Osteocyte (in vitro differentiated cells): ENCODE results near the gene CDH12. TPM values are rescaled to one million over a fixed set of nuclear protein-coding genes. Genes with fewer than 3 reads are reported as not detected.

ENCODE experiments used
- DNase-seq: peaks from one replicate; pipeline ENCODE4 v3.0.0; 2021; ENCODE audit warnings: mixed read lengths; ENCODE audit not compliant: unreplicated experiment; ENCODE audit errors: extremely low spot score
- H3K27ac Mint-ChIP-seq: one replicate; pipeline ENCODE4 v1.8.0; 2021; ENCODE audit warnings: mild to moderate bottlenecking, mixed read lengths; ENCODE audit not compliant: unreplicated experiment
- H3K27me3 Mint-ChIP-seq: one replicate; pipeline ENCODE4 v1.8.0; 2021; ENCODE audit warnings: mixed read lengths; ENCODE audit not compliant: unreplicated experiment
- H3K36me3 Mint-ChIP-seq: one replicate; pipeline ENCODE4 v1.8.0; 2021; ENCODE audit warnings: mixed read lengths; ENCODE audit not compliant: unreplicated experiment
- H3K4me1 Mint-ChIP-seq: one replicate; pipeline ENCODE4 v1.8.0; 2021; ENCODE audit warnings: mixed read lengths; ENCODE audit not compliant: unreplicated experiment
- H3K4me3 Mint-ChIP-seq: one replicate; pipeline ENCODE4 v1.8.0; 2021; ENCODE audit warnings: mild to moderate bottlenecking, moderate library complexity, mixed read lengths; ENCODE audit not compliant: unreplicated experiment
- H3K9me3 Mint-ChIP-seq: one replicate; pipeline ENCODE4 v1.8.0; 2021; ENCODE audit warnings: mixed read lengths; ENCODE audit not compliant: unreplicated experiment
- CTCF ChIP-seq: fragments of 200-600 bp; sonication (generic); IDR thresholded peaks from 2 replicates; pipeline ENCODE4 v1.5.0; 2021; ENCODE audit warnings: antibody characterized with exemption, mild to moderate bottlenecking, moderate library complexity
- total RNA-seq: library from RNA; stranded (reverse); gene quantifications from 2 replicates; pipeline ENCODE4 v1.2.1, GENCODE V29; 2021

CDH12 gene
- total RNA-seq, 1 donor from 2014 or later, result not detected

DNA sequence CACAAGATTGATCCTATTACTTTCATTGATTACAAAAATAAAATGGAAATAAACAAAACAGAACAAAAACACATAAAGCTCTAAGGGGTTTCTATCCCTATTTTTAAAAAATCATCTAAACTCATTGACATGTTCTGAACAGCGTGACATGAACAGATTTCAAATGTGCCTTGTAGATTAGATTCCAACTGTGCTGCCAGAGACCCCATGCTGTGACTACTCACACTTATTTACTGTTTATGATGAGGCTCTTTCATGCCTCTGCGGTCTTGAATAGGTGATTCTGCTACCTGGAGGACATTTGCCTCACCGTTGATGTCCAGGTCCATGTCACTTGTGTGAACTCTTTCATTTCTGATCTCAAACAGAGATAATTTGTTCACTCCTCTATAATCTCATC, 990.2 kb downstream of the CDH12 start:
- TF ChIP-seq CTCF, result no peak
- no peak overlapping the region for H3K4me3 Mint-ChIP-seq
- no peaks in the 10 kb centered on the region for H3K4me1 Mint-ChIP-seq
- H3K27ac Mint-ChIP-seq, result no peak overlapping the region
- H3K27me3 Mint-ChIP-seq, result no peaks in the 10 kb centered on the region
- no peaks in the 10 kb centered on the region for H3K9me3 Mint-ChIP-seq
- no peaks in the 10 kb centered on the region for H3K36me3 Mint-ChIP-seq
- no peak for DNase-seq

GRCh38 chr5:21858441-21858840, 994.7 kb downstream of the CDH12 start:
- H3K27me3 Mint-ChIP-seq, result no peaks in the 10 kb centered on the region
- H3K36me3 Mint-ChIP-seq, result no peaks in the 10 kb centered on the region
- DNase-seq, result no peak
- H3K4me3 Mint-ChIP-seq, result no peak overlapping the region
- TF ChIP-seq CTCF, result no peak
- H3K4me1 Mint-ChIP-seq, result no peaks in the 10 kb centered on the region
- H3K9me3 Mint-ChIP-seq, result no peaks in the 10 kb centered on the region
- H3K27ac Mint-ChIP-seq, result no peak overlapping the region

DNA sequence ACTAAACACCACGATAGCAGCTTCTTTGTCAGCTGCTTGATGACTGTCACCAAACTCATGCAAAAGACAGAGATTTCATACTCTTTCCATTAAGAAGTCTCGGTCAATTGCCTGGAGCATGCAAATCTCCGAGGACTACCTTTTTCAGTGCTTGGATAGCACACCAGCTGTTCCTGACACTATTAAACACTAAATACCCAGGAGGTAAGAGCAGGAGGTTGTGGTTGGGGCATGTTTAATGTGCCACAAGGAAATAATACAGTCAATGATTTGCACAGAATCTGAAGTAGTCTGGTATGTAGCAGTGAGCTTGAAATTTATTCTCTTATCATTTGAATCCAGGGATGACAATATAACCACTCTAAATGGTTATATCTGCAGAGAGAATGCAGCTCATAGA, 996.2 kb downstream of the CDH12 start:
- Mint-ChIP-seq H3K9me3 (no peaks in the 10 kb centered on the region), H3K27ac (no peak overlapping the region), H3K36me3 (no peaks in the 10 kb centered on the region), H3K27me3 (no peaks in the 10 kb centered on the region), H3K4me1 (no peaks in the 10 kb centered on the region), H3K4me3 (no peak overlapping the region)
- DNase-seq, result no peak
- TF ChIP-seq CTCF, result no peak

GRCh38 chr5:21847300-21847699, 1005.8 kb downstream of the CDH12 start:
- no peak for TF ChIP-seq CTCF
- no peaks in the 10 kb centered on the region for H3K9me3 Mint-ChIP-seq
- no peaks in the 10 kb centered on the region for H3K36me3 Mint-ChIP-seq
- no peak overlapping the region for H3K4me3 Mint-ChIP-seq
- H3K4me1 Mint-ChIP-seq, result no peaks in the 10 kb centered on the region
- DNase-seq, result no peak
- no peak overlapping the region for H3K27ac Mint-ChIP-seq
- H3K27me3 Mint-ChIP-seq, result no peaks in the 10 kb centered on the region

- DNase-seq, result no peak
- no peak overlapping the region for H3K4me3 Mint-ChIP-seq
- no peaks in the 10 kb centered on the region for H3K27me3 Mint-ChIP-seq
- no peaks in the 10 kb centered on the region for H3K36me3 Mint-ChIP-seq
- H3K4me1 Mint-ChIP-seq, result no peaks in the 10 kb centered on the region
- H3K27ac Mint-ChIP-seq, result no peak overlapping the region
- no peaks in the 10 kb centered on the region for H3K9me3 Mint-ChIP-seq
- TF ChIP-seq CTCF, result no peak
Observed at GRCh38 chr5:21844960-21845359, 1008.2 kb downstream of the CDH12 start.
